IPS DF 6.9 (cell line): ENCODE data around the gene CLTCL1.
"Not testable (repeated sequence)": the region's sequence is repeated elsewhere in the genome, so short reads cannot be mapped to it uniquely, and the experiment has no call there.

Experiments
- DNase-seq: peaks from one replicate; pipeline ENCODE4 v3.0.0-alpha.2; 2013; ENCODE audit warnings: low read depth, low spot score
- H3K27ac ChIP-seq: one replicate; pipeline ENCODE4 v1.5.1; 2013; ENCODE audit warnings: low read length, control low read depth
- H3K27me3 ChIP-seq: 2 replicates; pipeline ENCODE4 v1.6.1; 2013; ENCODE audit warnings: mild to moderate bottlenecking, low read length; ENCODE audit not compliant: control insufficient read depth, insufficient read depth
- H3K36me3 ChIP-seq: 2 replicates; pipeline ENCODE4 v1.6.1; 2013; ENCODE audit warnings: low read length; ENCODE audit not compliant: control insufficient read depth, insufficient read depth
- H3K4me1 ChIP-seq: 2 replicates; pipeline ENCODE4 v1.6.1; 2013; ENCODE audit warnings: low read length; ENCODE audit not compliant: control insufficient read depth, insufficient read depth
- H3K4me3 ChIP-seq: 2 replicates; pipeline ENCODE4 v1.5.1; 2013; ENCODE audit warnings: mild to moderate bottlenecking, low read length
- H3K9me3 ChIP-seq: 2 replicates; pipeline ENCODE4 v1.6.1; 2013; ENCODE audit warnings: low read length, inconsistent platforms; ENCODE audit not compliant: control insufficient read depth, insufficient read depth
- WGBS: extraction: QIAGEN DNeasy Blood & Tissue Kit; methylation state at CpG from one replicate; pipeline ENCODE4 v1.1.7; 2013; ENCODE audit warnings: mixed read lengths, missing lambda C conversion rate; ENCODE audit not compliant: insufficient read length, insufficient coverage; 5-methylcytosine and 5-hydroxymethylcytosine counted together

The CLTCL1 gene

DNA sequence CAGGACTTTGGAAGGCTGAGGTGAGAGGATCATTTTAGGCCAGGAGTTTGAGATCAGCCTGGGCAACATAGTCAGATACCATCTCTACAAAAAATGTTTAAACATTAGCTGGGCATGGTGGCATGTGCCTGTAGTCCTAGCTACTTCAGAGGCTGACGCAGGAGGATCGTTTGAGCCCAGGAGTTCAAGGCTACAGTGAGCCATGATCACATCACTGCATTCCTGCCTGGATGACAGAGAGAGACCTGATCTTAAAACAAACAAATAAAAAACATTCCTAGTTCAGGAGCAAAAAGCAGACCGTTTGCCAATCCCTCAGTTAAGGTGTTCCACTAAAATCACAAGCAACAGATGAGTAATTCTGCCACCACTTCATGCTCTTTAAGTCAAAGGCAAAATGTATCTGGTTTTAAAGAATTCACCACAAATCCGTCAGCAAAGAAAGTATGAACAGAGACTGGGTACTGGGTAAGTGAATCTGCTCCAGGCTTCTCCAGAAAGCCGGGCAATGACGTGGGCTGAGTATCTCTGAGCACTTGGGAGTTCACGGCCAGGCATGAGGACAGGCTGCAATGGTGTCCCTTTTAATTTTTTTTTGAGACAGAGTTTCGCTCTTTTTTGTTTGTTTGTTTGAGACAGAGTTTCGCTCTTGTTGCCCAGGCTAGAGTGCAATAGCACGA, 19.5 kb downstream of the CLTCL1 start:
- H3K9me3 ChIP-seq: no peaks in the 10 kb centered on the region
- no peak for DNase-seq
- H3K36me3 ChIP-seq: no peaks in the 10 kb centered on the region
- H3K4me1 ChIP-seq: no peaks in the 10 kb centered on the region
- H3K27me3 ChIP-seq: no peaks in the 10 kb centered on the region
- no peak overlapping the region for H3K27ac ChIP-seq
- no CpG with 5 or more reads among the region's 10 CpGs for WGBS
- H3K4me3 ChIP-seq: no peak overlapping the region

DNA sequence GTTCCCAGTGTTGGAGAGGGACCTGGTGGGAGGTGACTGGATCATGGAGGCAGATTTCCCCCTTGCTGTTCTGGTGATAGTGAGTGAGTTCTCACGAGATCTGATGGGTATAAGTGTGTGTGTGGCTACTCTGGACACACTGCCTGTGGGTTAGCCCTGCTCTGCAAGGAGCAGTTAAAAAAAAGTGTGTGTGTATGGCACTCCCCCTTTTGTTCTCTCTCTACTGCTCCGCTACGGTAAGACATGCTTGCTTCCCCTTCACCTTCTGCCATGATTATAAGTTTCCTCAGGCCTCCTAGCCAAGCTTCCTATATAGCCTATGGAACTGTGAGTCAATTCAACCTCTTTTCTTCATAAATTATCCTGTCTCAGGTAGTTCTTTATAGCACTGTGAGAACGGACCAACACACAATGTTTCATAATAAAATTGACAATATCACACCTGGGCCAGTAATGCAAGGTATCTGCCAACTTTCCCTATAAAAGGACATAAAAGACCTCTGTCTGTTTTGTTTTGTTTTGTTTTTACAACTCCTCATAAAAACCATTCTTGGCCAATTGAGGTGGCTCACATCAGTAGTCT, 20.2 kb downstream of the CLTCL1 start:
- no peaks in the 10 kb centered on the region for H3K27me3 ChIP-seq
- H3K27ac ChIP-seq: no peak overlapping the region
- no peak for DNase-seq
- H3K36me3 ChIP-seq: no peaks in the 10 kb centered on the region
- no peak overlapping the region for H3K4me3 ChIP-seq
- WGBS: no CpG with 5 or more reads among the region's 4 CpGs
- no peaks in the 10 kb centered on the region for H3K9me3 ChIP-seq
- no peaks in the 10 kb centered on the region for H3K4me1 ChIP-seq

DNA sequence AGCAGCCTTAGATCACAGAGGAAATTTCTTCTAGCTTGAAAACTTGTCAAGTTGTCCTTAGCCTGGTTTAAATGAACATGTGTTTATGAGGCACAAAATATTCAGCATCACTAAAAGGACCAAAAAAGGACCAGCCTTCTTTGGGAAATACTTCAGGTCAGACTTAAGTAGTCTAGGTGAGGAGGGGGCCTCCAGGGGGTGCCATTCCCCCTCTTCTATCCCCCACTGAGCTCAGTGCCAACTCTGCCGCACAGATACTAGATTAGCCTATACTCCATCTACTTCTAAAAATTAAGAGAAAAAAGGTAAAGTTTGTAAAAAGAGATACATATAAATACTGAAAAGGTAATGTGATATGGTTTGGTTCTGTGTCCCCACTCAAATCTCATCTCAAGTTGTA, 20.6 kb downstream of the CLTCL1 start:
- H3K4me1 ChIP-seq: no peaks in the 10 kb centered on the region
- DNase-seq: no peak
- H3K27me3 ChIP-seq: no peaks in the 10 kb centered on the region
- H3K36me3 ChIP-seq: no peaks in the 10 kb centered on the region
- no peaks in the 10 kb centered on the region for H3K9me3 ChIP-seq
- no CpG with 5 or more reads among the region's 1 CpG for WGBS
- no peak overlapping the region for H3K4me3 ChIP-seq
- no peak overlapping the region for H3K27ac ChIP-seq

DNA sequence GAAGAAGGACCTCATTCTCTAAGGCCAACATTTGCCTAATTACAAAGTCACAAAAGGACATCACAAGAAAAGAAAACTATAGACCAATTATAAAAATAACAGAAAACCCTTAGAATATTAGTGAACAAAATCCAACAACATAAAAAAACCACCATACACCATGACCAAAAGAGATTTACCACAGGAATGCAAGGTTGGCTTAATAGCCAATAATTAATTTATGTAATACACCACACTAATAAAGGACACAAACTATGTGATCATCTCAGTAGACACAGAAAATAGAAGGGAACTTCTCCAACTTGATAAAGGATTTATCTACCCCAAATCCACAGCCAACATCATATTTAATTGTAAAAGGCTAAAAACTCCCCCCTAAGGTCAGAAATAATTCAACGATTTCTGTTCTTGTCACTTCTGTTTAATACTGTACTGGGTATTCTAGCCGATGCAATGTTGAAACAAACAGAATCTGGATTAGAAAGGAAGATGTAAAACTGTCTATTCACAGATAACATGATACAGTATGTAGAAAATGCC, 24.9 kb downstream of the CLTCL1 start:
- Histone ChIP-seq H3K9me3 (no peaks in the 10 kb centered on the region), H3K4me3 (no peak overlapping the region), H3K36me3 (no peaks in the 10 kb centered on the region), H3K4me1 (no peaks in the 10 kb centered on the region), H3K27ac (no peak overlapping the region), H3K27me3 (no peaks in the 10 kb centered on the region)
- no peak for DNase-seq
- WGBS: no CpG with 5 or more reads among the region's 2 CpGs

DNA sequence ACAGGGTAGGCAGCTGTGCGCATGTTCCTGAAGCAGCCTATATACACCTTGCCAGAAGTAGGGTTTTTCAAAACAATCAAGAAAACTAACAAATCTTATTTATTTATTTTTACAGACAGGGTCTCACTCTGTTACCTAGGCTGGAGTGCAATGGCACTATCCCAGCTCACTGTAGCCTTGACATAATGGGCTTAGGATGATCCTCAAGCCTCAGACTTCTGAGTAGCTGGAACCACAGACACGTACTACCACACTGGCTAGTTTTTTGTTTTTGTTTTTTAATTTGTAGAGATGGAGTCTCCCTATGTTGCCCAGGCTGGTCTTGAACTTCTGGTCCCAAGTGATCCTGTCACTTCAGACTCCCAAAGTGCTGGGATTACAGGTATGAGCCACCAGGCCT, 25.7 kb downstream of the CLTCL1 start:
- DNase-seq: no peak
- WGBS: no CpG with 5 or more reads among the region's 2 CpGs
- Histone ChIP-seq H3K4me3 (no peak overlapping the region), H3K27me3 (no peaks in the 10 kb centered on the region), H3K4me1 (no peaks in the 10 kb centered on the region), H3K27ac (no peak overlapping the region), H3K9me3 (no peaks in the 10 kb centered on the region), H3K36me3 (no peaks in the 10 kb centered on the region)

DNA sequence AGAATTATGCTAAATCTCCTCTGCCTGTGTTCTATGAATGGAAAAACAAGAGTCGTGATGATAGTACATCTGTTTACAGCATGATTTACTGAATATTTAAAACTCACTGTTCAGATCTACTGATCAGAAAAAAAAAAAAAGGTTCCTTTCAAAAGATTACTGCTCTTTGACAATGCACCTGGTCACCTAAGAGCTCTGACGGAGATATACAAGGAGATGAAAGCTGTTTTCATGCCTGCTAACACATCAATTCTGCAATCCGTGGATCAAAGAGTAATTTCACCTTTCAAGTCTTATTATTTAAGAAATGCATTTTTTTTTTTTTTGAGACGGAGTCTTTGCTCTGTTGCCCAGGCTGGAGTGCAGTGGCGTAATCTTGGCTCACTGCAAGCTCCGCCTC, 30.7 kb downstream of the CLTCL1 start:
- H3K36me3 ChIP-seq: no peaks in the 10 kb centered on the region
- WGBS: no CpG with 5 or more reads among the region's 6 CpGs
- H3K27ac ChIP-seq: no peak overlapping the region
- no peaks in the 10 kb centered on the region for H3K4me1 ChIP-seq
- no peaks in the 10 kb centered on the region for H3K9me3 ChIP-seq
- no peak overlapping the region for H3K4me3 ChIP-seq
- H3K27me3 ChIP-seq: no peaks in the 10 kb centered on the region
- DNase-seq: no peak

DNA sequence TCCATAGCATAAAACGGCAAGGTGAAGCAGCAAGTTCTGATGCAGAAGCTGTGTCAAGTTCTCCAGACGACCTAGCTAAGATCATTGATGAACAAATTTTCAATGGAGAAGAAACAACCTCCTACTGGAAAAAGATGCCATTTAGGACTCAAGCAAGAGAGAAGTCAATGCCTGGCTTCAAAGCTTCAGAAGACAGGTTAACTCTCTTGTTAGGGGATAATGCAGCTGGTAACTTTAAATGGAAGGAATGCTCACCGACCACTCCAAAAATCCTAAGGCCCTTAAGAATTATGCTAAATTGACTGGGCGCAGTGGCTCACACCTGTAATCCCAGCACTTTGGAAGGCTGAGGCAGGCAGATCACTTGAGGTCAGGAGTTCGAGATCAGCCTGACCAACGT, 31.3 kb downstream of the CLTCL1 start:
- Histone ChIP-seq H3K9me3 (no peaks in the 10 kb centered on the region), H3K4me3 (no peak overlapping the region), H3K27me3 (no peaks in the 10 kb centered on the region), H3K27ac (no peak overlapping the region), H3K4me1 (no peaks in the 10 kb centered on the region), H3K36me3 (no peaks in the 10 kb centered on the region)
- no CpG with 5 or more reads among the region's 6 CpGs for WGBS
- no peak for DNase-seq

DNA sequence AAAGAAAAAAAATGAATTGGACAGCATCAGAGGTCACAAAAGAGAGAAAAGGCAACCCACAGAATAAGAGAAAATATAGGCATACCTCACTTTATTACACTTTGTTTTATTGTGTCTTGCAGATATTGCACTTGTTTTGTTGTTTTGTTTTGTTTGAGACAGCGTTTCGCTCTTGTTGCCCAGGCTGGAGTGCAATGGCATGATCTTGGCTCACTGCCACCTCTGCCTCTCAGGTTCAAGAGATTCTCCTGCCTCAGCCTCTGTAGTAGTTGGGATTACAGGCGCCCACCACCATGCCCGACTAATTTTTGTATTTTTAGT, 32.6 kb downstream of the CLTCL1 start:
- not testable (repeated sequence) for H3K4me1 ChIP-seq, H3K27me3 ChIP-seq, DNase-seq, H3K27ac ChIP-seq, H3K9me3 ChIP-seq, H3K4me3 ChIP-seq, H3K36me3 ChIP-seq
- no CpG with 5 or more reads among the region's 4 CpGs for WGBS

DNA sequence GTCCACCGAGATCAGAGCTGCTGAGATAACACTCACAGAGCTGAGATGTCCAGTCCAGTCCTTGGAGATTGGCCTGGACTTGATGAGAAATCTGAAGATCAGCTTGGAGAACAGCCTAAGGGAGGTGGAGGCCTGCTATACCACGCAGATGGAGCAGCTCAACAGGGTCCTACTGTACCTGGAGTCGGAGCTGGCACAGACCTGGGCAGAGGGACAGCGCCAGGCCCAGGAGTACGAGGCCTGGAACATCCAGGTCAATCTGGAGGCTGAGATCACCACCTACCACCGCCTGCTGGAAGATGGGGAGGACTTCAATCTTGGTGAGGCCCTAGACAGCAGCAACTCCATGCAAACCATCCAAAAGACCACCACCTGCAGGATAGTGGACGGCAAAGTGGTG, 33.1 kb downstream of the CLTCL1 start:
- Histone ChIP-seq H3K27me3 (no peaks in the 10 kb centered on the region), H3K4me1 (no peaks in the 10 kb centered on the region), H3K9me3 (no peaks in the 10 kb centered on the region), H3K36me3 (0 out of 2 replicates have a peak, but pooled peaks cover 3% of the 10 kb centered on the region), H3K27ac (no peak overlapping the region), H3K4me3 (no peak overlapping the region)
- DNase-seq: no peak
- no CpG with 5 or more reads among the region's 7 CpGs for WGBS

DNA sequence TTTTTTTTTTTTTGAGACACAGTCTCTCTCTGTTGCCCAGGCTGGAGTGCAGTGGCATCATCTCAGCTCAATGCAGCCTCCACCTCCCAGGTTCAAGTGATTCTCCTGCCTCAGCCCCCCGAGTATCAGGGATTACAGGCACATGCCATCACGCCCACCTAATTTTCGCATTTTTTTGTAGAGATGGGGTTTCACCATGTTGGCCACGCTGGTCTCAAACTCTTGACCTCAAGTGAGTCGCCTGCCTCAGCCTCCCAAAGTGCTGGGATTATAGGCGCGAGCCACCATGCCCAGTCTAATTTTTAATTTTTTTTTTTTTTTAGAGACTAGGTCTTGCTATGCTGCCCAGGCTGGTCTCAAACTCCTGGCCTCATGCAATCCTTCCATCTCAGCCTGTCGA, 35.2 kb downstream of the CLTCL1 start:
- H3K36me3 ChIP-seq, H3K27ac ChIP-seq, H3K27me3 ChIP-seq, H3K4me1 ChIP-seq, H3K4me3 ChIP-seq, DNase-seq, H3K9me3 ChIP-seq: not testable (repeated sequence)
- no CpG with 5 or more reads among the region's 8 CpGs for WGBS

DNA sequence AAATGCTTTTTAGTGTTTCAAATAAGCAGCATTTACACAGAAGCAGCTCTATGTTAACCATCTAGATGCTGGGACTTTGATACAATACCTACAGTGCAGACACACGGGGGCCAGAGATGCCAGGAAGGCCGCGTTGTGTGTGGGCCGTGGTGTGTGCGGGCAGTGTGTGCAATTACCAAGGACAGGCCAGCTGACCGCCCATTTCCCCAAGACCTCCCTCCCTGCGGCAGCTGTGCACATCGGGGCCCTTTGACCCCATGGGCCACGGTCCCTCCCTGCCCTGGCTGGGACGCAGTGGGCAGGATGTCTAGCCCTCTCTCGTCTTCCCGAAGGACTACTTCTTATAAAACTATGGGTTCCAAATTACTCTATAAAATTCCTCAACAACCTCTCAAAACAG, 38.4 kb downstream of the CLTCL1 start:
- WGBS: no CpG with 5 or more reads among the region's 12 CpGs
- Histone ChIP-seq H3K27me3 (no peaks in the 10 kb centered on the region), H3K36me3 (peaks cover 6% of the 10 kb centered on the region), H3K27ac (no peak overlapping the region), H3K4me3 (no peak overlapping the region), H3K9me3 (no peaks in the 10 kb centered on the region), H3K4me1 (no peaks in the 10 kb centered on the region)
- no peak for DNase-seq
